ENCODE results near the gene PTPN11. TPM values are rescaled to one million over a fixed set of nuclear protein-coding genes. Genes with fewer than 3 reads are reported as not detected.

Gene PTPN11
- total and polyA plus RNA-seq, 2 experiments from 2014 or later: 87.0 to 94.7 TPM

DNA sequence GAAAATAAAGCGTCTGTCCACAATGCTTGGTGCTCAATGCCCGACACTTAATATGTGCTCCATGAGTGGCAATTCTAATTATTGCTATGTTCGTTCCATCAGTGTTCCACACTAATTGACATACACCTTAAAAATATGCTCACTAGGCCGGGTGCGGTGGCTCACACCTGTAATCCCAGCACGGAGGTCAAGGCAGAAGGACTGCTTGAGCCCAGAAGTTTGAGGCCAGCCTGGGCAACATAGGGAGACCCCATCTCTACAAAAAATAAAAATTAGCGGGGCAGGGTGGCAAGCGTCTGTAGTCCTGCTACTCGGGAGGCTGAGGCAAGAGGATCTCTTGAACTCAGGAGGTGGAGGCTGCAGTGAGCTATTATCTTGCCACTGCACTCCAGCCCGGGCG lies 35.9 kb upstream of the PTPN11 start:
- Histone ChIP-seq H4K20me1 (replicated peaks; ENCODE audit: insufficient read depth) (peaks cover 8% of the 10 kb centered on the region; the same call in 1 of the 2 replicates), H3F3A (replicated peaks; ENCODE audit: low read depth) (peaks cover 3% of the 10 kb centered on the region; the same call in 1 of the 2 replicates), H2AFZ (peak overlapping the region; percentile 100), H3K27ac (ENCODE audit: low read depth) (no peak overlapping the region), H3K36me3 (ENCODE audit: insufficient read depth) (no peaks in the 10 kb centered on the region), H3K79me2 (replicated peaks; ENCODE audit: insufficient read depth) (peaks cover 33% of the 10 kb centered on the region), H3K27me3 (ENCODE audit: insufficient read depth) (no peaks in the 10 kb centered on the region), H3K4me1 (ENCODE audit: insufficient read depth) (peaks cover 6% of the 10 kb centered on the region; the same call in 1 of the 2 replicates), H3K4me3 (peak overlapping the region; percentile 92), H3K9me2 (ENCODE audit: insufficient read depth) (no peaks in the 10 kb centered on the region), H3K4me2 (peak overlapping the region; percentile 91)
- no peak for DNase-seq (ENCODE audit: low spot score)
- Mint-ChIP-seq H3K4me3 (peak overlapping the region; percentile 91), H3K27ac (no peak overlapping the region), H3K9me3 (no peaks in the 10 kb centered on the region), H3K36me3 (ENCODE audit: low read depth) (no peaks in the 10 kb centered on the region; the same call in 2 of the 3 replicates), H3K4me1 (peaks cover 20% of the 10 kb centered on the region), H3K27me3 (ENCODE audit: insufficient read depth, low read depth, poor library complexity) (peaks cover 2% of the 10 kb centered on the region)
- no peak for ATAC-seq
- TF ChIP-seq, protein P1, sequence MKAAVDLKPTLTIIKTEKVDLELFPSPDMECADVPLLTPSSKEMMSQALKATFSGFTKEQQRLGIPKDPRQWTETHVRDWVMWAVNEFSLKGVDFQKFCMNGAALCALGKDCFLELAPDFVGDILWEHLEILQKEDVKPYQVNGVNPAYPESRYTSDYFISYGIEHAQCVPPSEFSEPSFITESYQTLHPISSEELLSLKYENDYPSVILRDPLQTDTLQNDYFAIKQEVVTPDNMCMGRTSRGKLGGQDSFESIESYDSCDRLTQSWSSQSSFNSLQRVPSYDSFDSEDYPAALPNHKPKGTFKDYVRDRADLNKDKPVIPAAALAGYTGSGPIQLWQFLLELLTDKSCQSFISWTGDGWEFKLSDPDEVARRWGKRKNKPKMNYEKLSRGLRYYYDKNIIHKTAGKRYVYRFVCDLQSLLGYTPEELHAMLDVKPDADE (IDR thresholded peaks at IDR 0.05): no peak

- H3K27ac Mint-ChIP-seq: no peak overlapping the region
Measured at GRCh38 chr12:112386726-112387125, 32.0 kb upstream of the PTPN11 start.

More at GRCh38 chr12:112386726-112387125, 32.0 kb upstream of the PTPN11 start:
- Histone ChIP-seq H3F3A (replicated peaks; ENCODE audit: low read depth) (0 out of 2 replicates have a peak, but pooled peaks cover 3% of the 10 kb centered on the region), H3K4me3 (no peak overlapping the region), H2AFZ (peak overlapping the region; percentile 78; the same call in 1 of the 2 replicates), H3K27me3 (ENCODE audit: insufficient read depth) (peaks cover 5% of the 10 kb centered on the region; the same call in 1 of the 2 replicates), H3K4me2 (no peak overlapping the region), H3K27ac (ENCODE audit: low read depth) (no peak overlapping the region), H3K79me2 (replicated peaks; ENCODE audit: insufficient read depth) (no peaks in the 10 kb centered on the region), H3K36me3 (ENCODE audit: insufficient read depth) (no peaks in the 10 kb centered on the region), H3K4me1 (ENCODE audit: insufficient read depth) (peaks cover 6% of the 10 kb centered on the region; the same call in 1 of the 2 replicates), H4K20me1 (replicated peaks; ENCODE audit: insufficient read depth) (no peaks in the 10 kb centered on the region), H3K9me2 (ENCODE audit: insufficient read depth) (no peaks in the 10 kb centered on the region; the same call in 1 of the 2 replicates)
- TF ChIP-seq JUNB (IDR thresholded peaks at IDR 0.05; ENCODE audit: unreplicated experiment) (no peak), REST (IDR thresholded peaks at IDR 0.05; ENCODE audit: unreplicated experiment) (no peak), CREB1 (CRISPR knock-in tag; IDR thresholded peaks at IDR 0.05; ENCODE audit: low read depth) (no peak)
- DNase-seq (ENCODE audit: low spot score): no peak
- no peak overlapping the region for H3K4me3 Mint-ChIP-seq
- no peaks in the 10 kb centered on the region; the same call in 2 of the 3 replicates for H3K9me3 Mint-ChIP-seq
- H3K27me3 Mint-ChIP-seq (ENCODE audit: insufficient read depth, low read depth, poor library complexity): peaks cover 4% of the 10 kb centered on the region
- no peaks in the 10 kb centered on the region for H3K36me3 Mint-ChIP-seq (ENCODE audit: low read depth)
- ATAC-seq: no peak
- H3K4me1 Mint-ChIP-seq: peaks cover 9% of the 10 kb centered on the region
